ENCODE data around the gene CEP128.

Gene CEP128

DNA sequence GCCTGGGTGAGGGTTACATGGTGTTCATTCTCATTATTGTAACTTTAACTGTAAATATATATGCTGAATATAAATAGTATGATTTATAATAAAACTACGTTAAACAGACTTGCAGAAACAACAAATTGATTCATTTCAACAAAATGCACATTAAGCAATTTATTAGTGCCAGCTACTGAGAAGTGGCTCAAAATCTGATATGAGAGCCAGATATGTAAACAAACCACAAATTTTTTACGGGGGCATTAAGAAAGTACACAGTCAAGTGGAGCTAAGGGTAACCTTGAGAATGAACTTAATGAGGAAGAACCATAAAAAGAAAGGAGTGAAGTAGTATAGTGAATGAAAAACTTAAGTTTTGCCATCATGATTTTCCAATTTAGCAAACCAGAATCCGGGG lies 40.3 kb downstream of the CEP128 start:
- DNase-seq (ENCODE audit: low spot score), result no peak

DNA sequence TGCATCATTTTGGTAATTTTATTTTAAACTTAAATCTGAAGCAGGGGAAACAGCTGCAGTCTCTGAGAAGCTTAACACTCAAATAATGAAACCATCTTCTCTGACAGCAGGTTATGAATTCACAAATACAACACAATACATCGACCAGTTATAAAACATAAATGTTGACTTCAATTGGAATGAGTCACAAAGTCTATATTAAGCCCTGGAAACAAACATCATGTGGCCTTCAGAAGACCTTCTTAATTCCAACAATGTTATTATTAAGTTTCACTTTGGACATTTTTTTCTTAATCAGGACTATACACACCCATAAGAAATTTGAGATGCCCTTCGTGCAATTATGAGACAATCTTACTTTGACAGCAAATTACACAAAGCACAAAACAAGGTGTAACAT lies 68.9 kb downstream of the CEP128 start:
- DNase-seq (ENCODE audit: low spot score), result no peak

DNA sequence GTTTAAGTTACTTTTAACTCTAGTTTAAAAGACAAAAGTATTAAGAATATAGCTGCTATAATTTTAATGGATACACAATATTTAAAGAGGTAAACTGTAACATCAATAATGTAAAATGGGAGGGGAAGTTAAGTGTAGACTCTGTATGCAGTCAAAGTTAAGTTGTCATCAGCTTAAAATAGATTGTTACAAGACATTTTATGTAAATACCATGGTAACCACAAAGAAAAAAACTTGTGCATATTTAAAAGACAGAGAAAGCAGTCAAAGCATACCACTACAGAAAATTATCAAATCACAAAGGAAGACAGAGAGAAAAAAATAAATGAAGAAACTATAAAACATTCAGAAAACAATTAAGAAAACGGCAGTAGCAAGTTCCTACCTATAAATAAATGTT lies 73.3 kb downstream of the CEP128 start:
- no peak for DNase-seq (ENCODE audit: low spot score)

DNA sequence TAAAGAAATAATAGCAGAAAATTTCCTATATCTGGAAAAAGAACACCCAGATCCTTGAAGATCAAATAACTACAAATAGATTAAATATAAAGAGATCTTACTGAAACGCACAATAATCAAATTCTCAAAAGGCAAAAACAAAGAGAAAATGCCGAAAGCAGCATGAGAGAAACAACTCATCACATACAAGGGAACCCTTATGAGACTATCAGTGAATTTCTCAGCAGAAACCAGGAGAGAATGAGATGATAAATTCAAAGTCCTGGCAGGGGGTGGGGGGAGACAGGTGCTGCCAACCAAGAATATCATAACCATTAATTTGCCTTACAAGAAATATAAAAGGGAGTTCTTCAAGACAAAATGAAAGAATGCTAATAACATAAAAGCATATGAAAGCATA lies 73.7 kb downstream of the CEP128 start:
- DNase-seq (ENCODE audit: low spot score), result no peak

DNA sequence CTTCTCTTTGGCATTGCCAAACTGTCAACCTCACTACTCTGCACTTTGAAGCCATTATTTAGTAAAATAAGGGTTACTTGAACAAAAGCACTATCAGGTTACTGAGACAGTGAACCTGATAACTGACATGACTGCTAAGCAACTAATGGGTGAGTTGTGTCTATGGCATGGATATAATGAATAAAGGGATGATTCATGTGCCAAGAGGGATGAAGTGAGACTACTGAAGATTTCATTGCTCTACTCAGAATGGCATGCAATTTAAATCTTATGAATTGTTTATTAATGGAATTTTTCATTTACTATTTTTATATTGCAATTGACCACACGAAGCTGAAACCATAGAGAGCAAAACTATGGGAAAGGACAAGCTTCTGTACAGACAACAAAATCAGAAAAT lies 74.4 kb downstream of the CEP128 start:
- no peak for DNase-seq (ENCODE audit: low spot score)

DNA sequence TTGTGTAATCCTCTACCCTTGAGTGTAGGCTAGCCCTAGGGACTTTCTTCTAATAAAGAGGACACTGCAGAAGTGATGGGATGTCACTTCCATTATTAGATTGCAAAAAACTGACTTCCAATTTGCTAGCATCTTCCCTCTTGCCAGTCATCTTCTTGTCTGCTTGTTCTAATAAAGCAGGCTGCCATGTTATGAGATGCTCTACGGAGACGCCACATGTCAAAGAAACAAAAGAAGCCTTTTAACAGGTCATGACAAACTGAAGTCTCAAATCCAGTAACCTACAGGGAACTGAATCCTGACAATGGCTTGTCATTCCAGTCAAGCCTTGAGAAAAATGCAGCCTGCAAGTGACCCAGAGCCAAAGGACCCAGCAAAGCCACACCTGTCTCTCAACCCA lies 76.0 kb downstream of the CEP128 start:
- no peak for DNase-seq (ENCODE audit: low spot score)

DNA sequence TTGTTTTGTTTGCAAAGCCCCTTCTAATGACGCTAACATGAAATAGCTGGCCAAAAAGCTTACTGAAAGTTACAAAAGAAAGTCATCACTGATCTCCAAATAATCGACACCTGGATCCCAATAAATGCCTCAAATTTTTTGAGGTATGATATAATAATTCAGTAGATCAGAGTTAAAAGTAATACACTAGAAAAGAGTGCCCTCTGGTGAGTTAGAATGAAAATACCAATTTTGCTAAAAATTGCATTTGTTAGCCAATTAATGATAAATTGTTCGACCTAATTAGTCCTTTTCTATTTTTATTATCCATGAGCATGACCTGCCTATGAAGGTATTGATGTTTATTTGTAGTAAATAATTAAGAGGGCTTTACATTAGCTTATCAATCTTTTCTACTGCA lies 78.6 kb downstream of the CEP128 start:
- DNase-seq (ENCODE audit: low spot score), result no peak

DNA sequence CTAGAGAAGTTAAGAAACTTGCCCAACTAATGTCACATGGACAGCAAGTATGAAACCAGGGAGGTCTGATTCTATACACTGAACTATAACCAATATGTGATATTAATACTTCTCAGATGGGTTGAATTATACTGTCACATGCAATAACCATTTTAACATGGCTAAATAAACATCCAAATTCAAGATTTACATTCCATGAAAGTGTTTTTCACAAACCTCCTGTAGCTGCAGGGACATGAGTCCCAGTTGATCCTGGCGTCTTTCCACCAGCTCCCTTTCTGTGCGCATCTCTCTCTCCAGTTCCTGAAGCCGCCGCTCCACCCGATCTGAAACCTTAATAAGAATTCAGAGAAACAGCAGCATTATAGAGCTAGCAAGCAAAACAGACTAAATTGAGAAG lies 79.0 kb downstream of the CEP128 start:
- no peak for DNase-seq (ENCODE audit: low spot score)

DNA sequence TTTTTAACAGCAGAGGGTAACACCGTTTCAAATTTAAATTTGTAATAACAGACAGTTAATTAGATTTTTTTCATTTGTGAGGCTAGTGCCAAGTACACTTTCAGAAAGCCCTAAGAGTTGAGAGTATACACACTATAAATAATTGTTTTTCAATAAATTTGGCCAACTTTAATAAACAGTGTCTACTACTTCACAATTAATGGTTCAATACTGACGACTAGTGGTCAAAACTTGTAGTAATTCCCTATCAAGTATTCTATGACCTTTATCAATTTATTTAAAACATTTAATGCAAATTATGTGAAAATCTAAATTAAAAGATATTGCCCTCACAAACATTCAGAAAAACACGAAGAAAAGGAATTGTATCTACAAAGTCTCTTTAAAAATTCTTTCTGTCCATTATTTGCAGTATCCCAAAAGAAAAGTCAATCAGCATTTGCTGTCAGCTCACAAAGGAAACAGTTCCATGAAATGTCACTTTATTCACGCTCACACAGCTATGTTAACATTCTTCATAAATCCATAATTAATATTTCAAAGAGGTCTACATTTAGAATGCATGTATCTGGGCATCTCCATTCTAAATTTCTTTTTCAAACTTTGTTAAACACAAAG lies 91.2 kb downstream of the CEP128 start:
- DNase-seq (ENCODE audit: low spot score), result peak; percentile 25

DNA sequence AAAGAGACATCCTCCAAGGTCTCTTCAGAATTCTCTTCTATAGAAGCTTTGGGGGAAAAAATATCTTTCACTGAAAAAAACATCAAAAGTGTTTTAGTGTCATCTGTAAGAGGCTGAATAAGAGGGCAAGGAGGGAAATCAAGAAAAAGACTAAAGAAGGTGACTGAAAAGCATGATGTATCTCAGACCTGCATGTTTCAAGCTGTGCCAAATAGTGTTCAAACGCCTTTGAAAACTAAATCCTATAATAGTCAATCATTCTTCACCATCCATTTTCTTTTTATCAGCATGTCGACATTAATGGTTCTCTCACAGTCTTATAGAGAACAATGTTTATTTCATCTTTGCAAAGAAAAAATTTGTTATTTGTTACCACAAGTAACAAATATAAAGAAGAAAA lies 94.5 kb downstream of the CEP128 start:
- DNase-seq (ENCODE audit: low spot score), result no peak

DNA sequence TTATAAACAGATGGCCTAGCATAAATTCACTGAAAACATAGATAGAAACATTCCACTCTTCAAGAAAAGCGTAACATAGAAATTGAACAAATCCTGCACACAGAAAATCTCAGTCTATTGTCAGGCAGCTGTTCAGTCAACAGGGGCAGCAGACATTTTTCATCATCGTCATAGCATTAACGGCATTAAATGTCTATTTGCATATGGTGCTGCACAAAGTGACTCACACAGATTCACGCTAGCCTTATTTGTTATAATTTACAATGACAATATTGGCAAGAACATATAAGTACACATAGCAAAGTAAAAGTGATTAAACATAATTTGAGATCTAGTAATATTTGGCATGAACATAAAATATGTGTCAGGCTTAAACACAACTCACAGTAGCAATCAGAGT lies 95.7 kb downstream of the CEP128 start:
- no peak for DNase-seq (ENCODE audit: low spot score)

DNA sequence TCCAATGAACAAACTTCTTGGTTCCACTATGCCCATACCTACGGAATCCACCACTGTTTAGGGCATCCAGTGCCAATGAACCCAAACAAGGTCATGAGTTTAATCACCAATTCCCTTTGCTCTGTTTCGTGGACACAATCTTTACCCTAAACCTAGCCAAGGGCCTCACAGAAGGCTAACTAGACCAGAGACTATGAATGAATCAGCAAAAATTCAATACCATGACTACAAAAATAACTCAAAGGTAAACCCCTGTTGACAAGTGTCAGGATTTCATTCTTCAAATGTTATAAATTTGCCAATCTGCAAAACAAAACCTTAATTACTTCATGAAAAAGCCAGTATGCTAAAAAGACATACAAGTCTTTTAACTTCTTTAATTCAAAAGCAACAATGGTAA lies 96.7 kb downstream of the CEP128 start:
- DNase-seq (ENCODE audit: low spot score), result no peak

DNA sequence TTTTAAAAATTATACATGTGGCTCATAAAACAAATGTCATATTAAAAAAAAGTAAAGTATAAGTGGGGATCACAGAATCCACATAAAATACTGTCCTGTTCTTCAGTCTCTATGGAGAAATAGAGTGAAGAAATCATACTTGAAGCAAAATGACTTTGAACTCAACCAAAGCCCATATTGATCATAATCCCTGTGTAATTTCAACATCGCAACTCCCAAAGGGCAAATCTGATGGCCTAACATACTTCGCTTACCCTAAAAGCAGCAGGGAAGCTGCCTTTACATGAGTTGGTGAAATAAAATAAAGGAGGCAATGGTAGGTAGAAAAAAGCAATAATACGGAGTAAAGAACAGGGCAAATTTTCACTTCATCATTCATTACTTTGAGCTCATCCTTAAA lies 101.8 kb downstream of the CEP128 start:
- DNase-seq (ENCODE audit: low spot score), result no peak

DNA sequence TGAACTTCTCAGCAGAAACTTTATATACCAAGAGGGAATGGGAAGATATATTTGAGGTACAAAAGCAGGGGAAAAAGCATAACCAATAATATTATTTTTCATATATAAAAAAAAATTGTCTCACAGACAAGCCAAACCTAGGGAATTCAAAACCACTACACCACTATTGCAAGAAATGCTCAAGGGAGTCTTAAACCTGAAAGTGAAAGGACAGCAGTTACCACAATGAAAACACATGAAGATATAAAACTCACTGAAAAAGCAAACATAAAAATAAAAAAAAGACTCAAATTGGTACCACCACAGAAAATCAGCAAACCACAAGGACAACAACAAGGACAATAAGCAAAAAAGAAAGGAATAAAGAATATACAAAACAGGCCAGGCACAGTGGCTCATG lies 131.9 kb downstream of the CEP128 start:
- no peak for DNase-seq (ENCODE audit: low spot score)

DNA sequence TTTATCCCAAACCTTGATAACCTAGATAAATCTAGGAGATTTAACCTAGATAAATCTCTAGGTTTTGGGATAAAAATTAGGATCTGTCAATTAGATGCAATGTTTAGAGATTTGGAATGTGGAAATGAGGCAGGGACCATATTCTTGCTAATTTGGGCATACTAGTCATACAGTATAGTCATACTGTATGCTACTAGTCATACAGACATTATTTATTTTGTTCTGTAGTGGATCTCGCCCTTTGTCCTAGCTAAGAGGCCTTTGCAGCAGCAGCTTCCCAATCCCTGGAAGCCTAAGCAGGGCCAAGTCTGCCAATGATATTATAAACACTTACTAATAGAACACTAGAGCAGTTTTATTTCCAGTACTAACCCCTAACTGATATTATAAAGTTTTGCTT lies 136.4 kb downstream of the CEP128 start:
- no peak for DNase-seq (ENCODE audit: low spot score)

DNA sequence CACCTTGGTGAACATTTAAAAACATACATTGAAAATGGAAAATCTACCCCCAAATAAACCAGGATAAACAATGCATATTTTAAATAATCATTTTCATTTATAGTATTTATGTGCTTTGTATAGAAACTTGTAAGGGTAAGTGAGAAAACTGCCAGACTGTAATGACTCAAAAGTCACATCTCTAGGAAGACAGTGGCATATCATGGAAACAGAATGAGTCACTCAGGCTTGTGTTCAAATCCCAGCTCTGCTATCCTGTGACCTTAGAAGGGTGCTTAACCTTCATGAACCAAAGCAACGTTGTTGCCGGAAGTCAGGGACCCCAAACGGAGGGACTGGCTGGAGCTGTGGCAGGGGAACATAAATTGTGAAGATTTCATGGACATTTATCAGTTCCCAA lies 142.7 kb downstream of the CEP128 start:
- no peak for DNase-seq (ENCODE audit: low spot score)

DNA sequence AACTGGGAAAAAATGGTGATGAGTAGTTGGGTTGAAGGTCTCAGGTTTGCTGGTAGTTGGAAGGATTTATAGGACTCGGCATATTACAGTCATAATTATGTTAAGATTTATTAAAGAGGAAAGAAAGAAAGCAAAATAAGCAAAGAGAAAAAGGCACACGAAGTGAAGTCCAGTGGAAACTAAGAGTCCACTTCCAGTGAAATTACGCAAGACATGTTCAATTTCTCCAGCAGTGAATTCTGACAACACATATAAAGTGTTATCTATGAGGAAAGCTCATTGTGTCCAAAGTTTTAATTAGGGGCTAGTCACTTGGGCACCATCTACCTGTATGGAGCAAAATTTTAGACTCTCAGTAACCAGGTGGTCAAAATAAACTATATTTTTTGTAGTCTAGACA lies 143.3 kb downstream of the CEP128 start:
- no peak for DNase-seq (ENCODE audit: low spot score)

DNA sequence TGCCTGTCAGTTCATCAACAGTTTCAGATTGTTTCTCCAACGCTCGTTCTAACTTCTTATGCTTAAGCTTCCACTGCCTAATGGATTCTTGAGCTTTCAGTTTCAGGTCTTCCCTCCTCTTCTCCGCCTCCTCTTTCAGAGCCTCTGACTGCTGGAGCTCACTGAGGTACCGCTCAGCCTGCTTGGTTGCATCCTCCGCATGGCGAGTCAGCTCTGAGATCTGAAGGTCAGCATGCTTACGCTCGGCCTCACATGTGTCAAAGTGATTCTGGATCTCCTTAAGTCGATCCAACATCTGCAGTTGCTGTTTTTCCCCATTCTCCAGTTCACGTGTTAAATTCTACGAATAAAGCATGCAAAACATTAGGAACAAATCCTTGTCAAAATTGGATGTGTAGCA lies 148.8 kb downstream of the CEP128 start:
- DNase-seq (ENCODE audit: low spot score), result no peak

DNA sequence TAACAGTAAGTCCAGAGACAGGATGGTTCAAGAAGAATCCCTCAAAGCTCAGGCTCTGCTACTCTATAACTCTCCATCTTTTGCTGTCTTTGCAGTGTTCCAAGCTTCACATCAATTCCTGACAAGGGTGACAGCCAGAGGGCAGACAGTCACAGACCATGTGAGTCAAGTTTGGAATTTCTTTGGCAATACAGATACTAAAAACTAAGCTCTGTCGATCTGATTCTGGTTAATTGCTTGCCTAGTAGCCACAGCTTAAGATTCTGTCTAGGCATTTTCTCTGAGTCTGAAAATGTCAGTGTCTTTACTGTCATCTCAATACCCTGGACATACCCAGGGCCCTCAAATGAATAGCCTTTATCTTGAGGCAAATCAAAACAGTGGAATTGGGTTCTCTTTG lies 153.7 kb downstream of the CEP128 start:
- no peak for DNase-seq (ENCODE audit: low spot score)

DNA sequence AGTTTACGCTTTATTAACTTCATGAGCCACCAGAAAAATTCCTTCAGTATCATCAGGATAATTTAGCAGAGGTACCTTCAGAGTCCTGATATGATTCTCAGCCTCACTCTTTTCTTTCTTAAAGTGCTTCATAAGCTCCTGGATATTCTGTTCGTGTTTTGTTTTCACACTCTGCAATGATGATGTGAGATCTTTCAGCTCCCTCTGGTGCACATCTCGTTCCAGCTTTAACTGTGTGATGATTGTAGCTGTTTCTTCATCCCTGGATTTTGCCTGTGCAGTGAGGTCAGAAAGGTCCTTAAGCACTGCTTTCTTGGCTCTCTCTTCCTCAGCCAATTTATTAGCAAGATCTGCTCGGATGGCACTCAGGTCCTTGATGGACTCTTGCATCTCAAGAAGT lies 156.7 kb downstream of the CEP128 start:
- DNase-seq (ENCODE audit: low spot score), result no peak

DNA sequence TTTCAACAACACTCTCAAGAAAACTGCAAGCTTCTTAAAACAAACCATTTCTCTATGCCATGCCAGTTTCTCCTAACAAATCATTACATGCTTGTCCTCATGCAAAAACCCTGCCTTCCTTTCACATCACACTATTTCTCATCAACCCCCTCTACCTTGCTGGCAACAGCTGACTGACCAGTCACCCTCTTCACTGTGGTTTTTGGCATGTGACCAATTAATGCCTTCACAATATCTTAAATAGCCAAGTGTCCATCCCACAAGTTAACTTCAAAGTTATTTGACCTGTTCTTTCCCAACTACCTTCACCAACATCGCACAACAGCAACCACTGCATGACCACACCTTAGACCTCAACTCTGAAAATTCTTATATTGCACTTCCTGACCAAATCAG lies 159.6 kb downstream of the CEP128 start:
- no peak for DNase-seq (ENCODE audit: low spot score)

DNA sequence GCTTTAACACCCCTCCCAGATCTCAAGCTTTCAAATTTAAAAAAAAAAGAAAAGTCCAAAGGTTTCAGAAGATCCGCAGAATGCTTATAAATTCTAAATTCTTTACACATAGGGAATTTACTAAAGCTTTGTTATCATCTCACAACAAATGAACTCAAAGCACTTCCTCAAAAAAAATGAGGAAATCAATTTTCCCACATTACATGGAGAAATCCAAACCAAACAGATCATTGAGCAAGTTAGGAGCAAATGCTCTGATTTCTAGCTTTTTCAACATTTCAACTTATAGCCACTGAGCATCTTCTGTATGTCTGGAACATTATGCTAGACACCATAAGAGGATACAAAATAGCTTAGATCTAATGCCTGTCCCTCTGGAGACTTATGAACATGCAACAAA lies 161.0 kb downstream of the CEP128 start:
- DNase-seq (ENCODE audit: low spot score), result no peak

DNA sequence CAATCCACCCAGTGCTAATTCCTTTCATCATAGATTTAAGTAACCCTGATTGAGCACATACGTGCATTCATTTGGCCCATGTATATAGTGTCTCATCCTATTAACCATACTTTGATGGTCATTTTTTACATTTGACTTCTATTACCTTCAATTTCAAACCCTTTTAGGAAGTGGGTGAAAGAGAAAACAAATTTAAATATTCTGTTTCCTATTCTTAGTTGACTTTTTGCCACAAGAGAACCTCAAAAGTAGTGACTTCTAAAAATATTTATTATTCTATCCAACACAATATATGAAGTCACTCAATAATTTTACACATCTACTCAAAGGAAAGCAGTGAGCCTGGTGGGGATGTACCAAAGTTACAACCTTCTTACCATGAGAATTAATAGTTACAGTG lies 164.9 kb downstream of the CEP128 start:
- DNase-seq (ENCODE audit: low spot score), result no peak

DNA sequence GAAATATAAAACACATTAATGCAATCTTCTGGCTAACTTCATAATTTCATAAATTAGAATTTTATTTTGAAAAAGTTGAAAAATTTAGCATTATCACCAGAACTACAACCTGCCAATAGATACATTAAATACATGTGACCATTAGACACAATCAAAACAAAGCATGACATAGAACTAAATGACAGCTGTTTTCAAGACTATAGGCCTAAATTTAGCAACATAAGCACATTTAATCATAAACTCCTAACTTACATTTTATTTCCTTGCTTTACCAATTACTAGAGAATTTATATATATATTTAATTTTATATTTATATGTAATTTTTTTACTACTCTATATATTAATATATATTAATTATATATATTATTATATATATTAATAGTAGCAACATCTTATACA lies 165.4 kb downstream of the CEP128 start:
- DNase-seq (ENCODE audit: low spot score), result no peak

DNA sequence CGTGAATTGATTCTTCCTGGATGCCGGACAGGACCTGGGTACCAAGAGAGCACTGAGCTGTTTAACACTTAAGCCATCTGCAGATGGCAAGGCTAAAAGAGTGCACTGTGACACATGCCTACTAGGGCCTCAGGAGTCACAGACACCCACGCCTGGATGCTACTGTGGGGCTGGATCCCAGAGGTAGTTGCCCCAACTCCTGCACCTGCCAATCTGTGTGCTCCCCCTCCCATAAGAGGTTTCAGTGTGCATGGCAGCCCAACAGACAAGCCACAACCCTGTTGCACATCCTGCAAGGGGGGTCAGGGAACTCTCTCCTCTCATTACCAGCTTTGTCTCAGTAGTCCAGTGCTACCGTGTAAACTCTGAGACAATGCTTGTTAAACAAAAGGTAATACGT lies 169.0 kb downstream of the CEP128 start:
- DNase-seq (ENCODE audit: low spot score), result no peak

Measured in iPS-NIHi11 (cell line).